Neural progenitor cell (in vitro differentiated cells): ENCODE results near the gene PSMB2. TPM values are rescaled to one million over a fixed set of nuclear protein-coding genes. Genes with fewer than 3 reads are reported as not detected.

Experiments
- DNase-seq: peaks from one replicate; pipeline ENCODE4 v3.0.0-alpha.2; 2016; ENCODE audit warnings: low spot score
- H2AFZ ChIP-seq: fragments of 200-600 bp; sonication (generic); replicated peaks from 2 replicates; pipeline ENCODE4 v1.6.1; 2016; ENCODE audit warnings: antibody characterized with exemption
- H3F3A ChIP-seq: fragments of 200-600 bp; sonication (generic); 2 replicates; pipeline ENCODE4 v1.6.1; 2016; ENCODE audit warnings: antibody characterized with exemption, low read depth
- H3K27ac ChIP-seq: fragments of 200-600 bp; sonication (generic); 2 replicates; pipeline ENCODE4 v1.5.1; 2016; ENCODE audit warnings: mild to moderate bottlenecking
- H3K27me3 ChIP-seq: fragments of 200-600 bp; sonication (generic); 2 replicates; pipeline ENCODE4 v1.6.1; 2016; ENCODE audit warnings: mild to moderate bottlenecking, moderate library complexity
- H3K36me3 ChIP-seq: fragments of 200-600 bp; sonication (generic); 2 replicates; pipeline ENCODE4 v1.5.1; 2016
- H3K4me1 ChIP-seq: fragments of 200-600 bp; sonication (generic); 2 replicates; pipeline ENCODE4 v1.6.1; 2016; ENCODE audit warnings: mixed run types
- H3K4me2 ChIP-seq: fragments of 200-600 bp; sonication (generic); 2 replicates; pipeline ENCODE4 v1.6.1; 2016
- H3K4me3 ChIP-seq: fragments of 200-600 bp; sonication (generic); 2 replicates; pipeline ENCODE4 v1.5.1; 2016
- H3K79me2 ChIP-seq: fragments of 200-600 bp; sonication (generic); 2 replicates; pipeline ENCODE4 v1.6.1; 2016; ENCODE audit warnings: low read depth
- H3K9ac ChIP-seq: fragments of 200-600 bp; sonication (generic); 2 replicates; pipeline ENCODE4 v1.6.1; 2016
- H3K9me3 ChIP-seq: fragments of 200-600 bp; sonication (generic); 2 replicates; pipeline ENCODE4 v1.5.1; 2016; ENCODE audit warnings: low read depth
- H4K20me1 ChIP-seq: fragments of 200-600 bp; sonication (generic); 2 replicates; pipeline ENCODE4 v1.6.1; 2016; ENCODE audit warnings: low read depth
- H3K27ac Mint-ChIP-seq: 3 replicates; pipeline ENCODE4 v1.8.0; 2021; ENCODE audit warnings: mixed read lengths
- H3K27me3 Mint-ChIP-seq: 2 replicates; pipeline ENCODE4 v1.8.0; 2022; ENCODE audit warnings: low read depth, mild to moderate bottlenecking, inconsistent platforms, moderate library complexity, mixed read lengths; ENCODE audit not compliant: insufficient read depth
- H3K36me3 Mint-ChIP-seq: 3 replicates; pipeline ENCODE4 v1.8.0; 2021; ENCODE audit warnings: mixed read lengths
- H3K4me1 Mint-ChIP-seq: 3 replicates; pipeline ENCODE4 v1.8.0; 2021; ENCODE audit warnings: mixed read lengths
- H3K4me3 Mint-ChIP-seq: 3 replicates; pipeline ENCODE4 v1.8.0; 2021; ENCODE audit warnings: mild to moderate bottlenecking, moderate library complexity, mixed read lengths
- H3K9me3 Mint-ChIP-seq: 3 replicates; pipeline ENCODE4 v1.8.0; 2020; ENCODE audit warnings: mixed read lengths
- EZH2 ChIP-seq: fragments of 200-600 bp; sonication (generic); IDR thresholded peaks from 2 replicates; pipeline ENCODE4 v1.6.1; 2017; ENCODE audit warnings: antibody characterized with exemption, mild to moderate bottlenecking, moderate library complexity
- EZH2phosphoT487 ChIP-seq: fragments of 200-600 bp; sonication (generic); IDR thresholded peaks from 2 replicates; pipeline ENCODE4 v1.6.1; 2017; ENCODE audit warnings: antibody characterized with exemption
- total RNA-seq: library from RNA; depleted of rRNA; stranded (reverse); fragments of >200 nt; gene quantifications from 2 replicates; pipeline ENCODE4 v1.2.3, GENCODE V29; 2015; ENCODE audit warnings: low replicate concordance
- TF ChIP-seq, protein P1 (sequence below): fragments of 200-600 bp; sonication (generic); IDR thresholded peaks from 2 replicates; pipeline ENCODE4 v1.5.1; 2017; ENCODE audit warnings: antibody characterized with exemption, mild to moderate bottlenecking

Gene PSMB2
- total RNA-seq, 1 donor from 2014 or later = 29.7 TPM

GRCh38 chr1:35659589-35659988 lies 18.3 kb upstream of the PSMB2 start:
- H4K20me1 ChIP-seq = peaks cover 17% of the 10 kb centered on the region
- no peak overlapping the region for H3K4me2 ChIP-seq
- no peaks in the 10 kb centered on the region for H3F3A ChIP-seq
- H3K4me3 ChIP-seq = no peak overlapping the region
- H3K27me3 ChIP-seq = peaks cover 30% of the 10 kb centered on the region
- no peak for DNase-seq
- H3K36me3 Mint-ChIP-seq = no peaks in the 10 kb centered on the region
- H2AFZ ChIP-seq = no peak overlapping the region
- no peaks in the 10 kb centered on the region for H3K4me1 Mint-ChIP-seq
- no peaks in the 10 kb centered on the region for H3K36me3 ChIP-seq
- peaks cover 5% of the 10 kb centered on the region for H3K27me3 Mint-ChIP-seq
- no peaks in the 10 kb centered on the region for H3K4me1 ChIP-seq
- H3K27ac Mint-ChIP-seq = no peak overlapping the region
- no peaks in the 10 kb centered on the region for H3K79me2 ChIP-seq
- no peaks in the 10 kb centered on the region for H3K9me3 Mint-ChIP-seq
- H3K27ac ChIP-seq = no peak overlapping the region
- no peak overlapping the region for H3K4me3 Mint-ChIP-seq
- TF ChIP-seq, protein P1, sequence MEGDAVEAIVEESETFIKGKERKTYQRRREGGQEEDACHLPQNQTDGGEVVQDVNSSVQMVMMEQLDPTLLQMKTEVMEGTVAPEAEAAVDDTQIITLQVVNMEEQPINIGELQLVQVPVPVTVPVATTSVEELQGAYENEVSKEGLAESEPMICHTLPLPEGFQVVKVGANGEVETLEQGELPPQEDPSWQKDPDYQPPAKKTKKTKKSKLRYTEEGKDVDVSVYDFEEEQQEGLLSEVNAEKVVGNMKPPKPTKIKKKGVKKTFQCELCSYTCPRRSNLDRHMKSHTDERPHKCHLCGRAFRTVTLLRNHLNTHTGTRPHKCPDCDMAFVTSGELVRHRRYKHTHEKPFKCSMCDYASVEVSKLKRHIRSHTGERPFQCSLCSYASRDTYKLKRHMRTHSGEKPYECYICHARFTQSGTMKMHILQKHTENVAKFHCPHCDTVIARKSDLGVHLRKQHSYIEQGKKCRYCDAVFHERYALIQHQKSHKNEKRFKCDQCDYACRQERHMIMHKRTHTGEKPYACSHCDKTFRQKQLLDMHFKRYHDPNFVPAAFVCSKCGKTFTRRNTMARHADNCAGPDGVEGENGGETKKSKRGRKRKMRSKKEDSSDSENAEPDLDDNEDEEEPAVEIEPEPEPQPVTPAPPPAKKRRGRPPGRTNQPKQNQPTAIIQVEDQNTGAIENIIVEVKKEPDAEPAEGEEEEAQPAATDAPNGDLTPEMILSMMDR = no peak
- TF ChIP-seq EZH2phosphoT487 = no peak
- TF ChIP-seq EZH2 = no peak
- no peaks in the 10 kb centered on the region for H3K9me3 ChIP-seq
- no peak overlapping the region for H3K9ac ChIP-seq

DNA sequence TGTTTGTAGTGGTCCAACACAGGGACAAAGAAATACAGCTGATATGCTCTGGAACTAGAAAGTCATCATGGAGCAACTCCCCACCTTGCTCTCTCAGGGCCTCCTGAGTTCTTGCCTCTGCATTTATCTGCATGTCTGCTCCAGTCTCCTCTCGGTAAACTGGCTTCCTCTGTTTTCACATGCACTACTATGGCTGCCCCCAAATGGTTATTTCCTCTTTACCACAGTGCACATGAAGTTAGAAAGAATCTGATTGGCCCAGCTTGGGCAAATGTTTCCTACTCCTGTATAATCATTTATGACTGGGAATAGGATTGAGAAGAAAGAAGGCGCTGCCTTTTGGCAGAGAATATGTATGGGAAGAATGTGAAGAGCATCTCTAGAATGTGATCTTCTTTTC lies 16.5 kb upstream of the PSMB2 start:
- no peaks in the 10 kb centered on the region for H3K36me3 ChIP-seq
- no peaks in the 10 kb centered on the region for H3K9me3 Mint-ChIP-seq
- no peak overlapping the region for H3K4me2 ChIP-seq
- H3K9ac ChIP-seq = no peak overlapping the region
- no peak for DNase-seq
- no peaks in the 10 kb centered on the region for H3K36me3 Mint-ChIP-seq
- H3F3A ChIP-seq = no peaks in the 10 kb centered on the region
- H3K4me1 ChIP-seq = no peaks in the 10 kb centered on the region
- H3K9me3 ChIP-seq = no peaks in the 10 kb centered on the region
- H4K20me1 ChIP-seq = peaks cover 17% of the 10 kb centered on the region
- no peak overlapping the region for H3K27ac ChIP-seq
- no peak overlapping the region for H2AFZ ChIP-seq
- H3K27ac Mint-ChIP-seq = no peak overlapping the region
- H3K79me2 ChIP-seq = no peaks in the 10 kb centered on the region
- H3K4me3 Mint-ChIP-seq = no peak overlapping the region
- no peaks in the 10 kb centered on the region for H3K4me1 Mint-ChIP-seq
- peaks cover 42% of the 10 kb centered on the region for H3K27me3 ChIP-seq
- no peak overlapping the region for H3K4me3 ChIP-seq
- H3K27me3 Mint-ChIP-seq = peaks cover 3% of the 10 kb centered on the region
- no peak for TF ChIP-seq EZH2phosphoT487
- TF ChIP-seq, protein P1 = no peak
- TF ChIP-seq EZH2 = no peak

DNA sequence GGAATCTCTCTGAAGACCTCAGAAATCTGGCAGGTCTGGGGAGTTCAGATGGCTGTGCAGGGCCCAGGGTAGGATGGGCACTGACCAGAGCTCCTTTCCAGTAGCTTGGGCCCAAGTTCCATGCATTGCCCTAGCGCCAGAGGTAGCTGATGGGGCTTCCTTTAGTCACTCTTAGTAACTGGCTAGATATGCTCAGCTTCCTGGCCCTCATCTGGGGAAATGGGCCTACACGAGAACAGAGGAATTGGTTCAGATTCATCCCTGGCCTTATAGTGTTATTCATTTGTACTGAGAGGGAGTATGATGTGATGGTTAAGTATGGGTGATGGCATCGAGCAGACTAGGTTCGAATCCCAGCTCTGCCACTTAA lies 15.5 kb upstream of the PSMB2 start:
- no peak overlapping the region for H3K4me3 ChIP-seq
- H3K79me2 ChIP-seq = no peaks in the 10 kb centered on the region
- H3K9me3 ChIP-seq = no peaks in the 10 kb centered on the region
- DNase-seq = no peak
- H3K4me1 Mint-ChIP-seq = no peaks in the 10 kb centered on the region
- H3K9me3 Mint-ChIP-seq = no peaks in the 10 kb centered on the region
- H4K20me1 ChIP-seq = peaks cover 17% of the 10 kb centered on the region
- no peak overlapping the region for H3K4me2 ChIP-seq
- H3K9ac ChIP-seq = no peak overlapping the region
- no peak overlapping the region for H2AFZ ChIP-seq
- H3K27me3 Mint-ChIP-seq = peaks cover 3% of the 10 kb centered on the region
- peaks cover 52% of the 10 kb centered on the region for H3K27me3 ChIP-seq
- H3K4me3 Mint-ChIP-seq = no peak overlapping the region
- H3F3A ChIP-seq = no peaks in the 10 kb centered on the region
- TF ChIP-seq, protein P1 = no peak
- no peak for TF ChIP-seq EZH2phosphoT487
- TF ChIP-seq EZH2 = no peak
- no peaks in the 10 kb centered on the region for H3K36me3 ChIP-seq
- H3K27ac Mint-ChIP-seq = no peak overlapping the region
- H3K36me3 Mint-ChIP-seq = no peaks in the 10 kb centered on the region
- no peaks in the 10 kb centered on the region for H3K4me1 ChIP-seq
- no peak overlapping the region for H3K27ac ChIP-seq
